GM23338 (cell line): ENCODE measurements around the gene OSBPL10. TPM values are rescaled to one million over a fixed set of nuclear protein-coding genes. Genes with fewer than 3 reads are reported as not detected.

ENCODE experiments used
- ATAC-seq: fragments of 200-7000 bp; cut with Tn5 transposase; 3 replicates; pipeline ENCODE4 v1.9.1; 2020
- DNase-seq: peaks from one replicate; pipeline ENCODE4 v3.0.0-alpha.2; 2015; ENCODE audit warnings: low spot score
- H2AFZ ChIP-seq: fragments of 200-600 bp; sonication (generic); 2 replicates; pipeline ENCODE4 v1.8.0; 2016; ENCODE audit warnings: antibody characterized with exemption, mild to moderate bottlenecking, moderate library complexity
- H3F3A ChIP-seq: fragments of 200-600 bp; sonication (generic); replicated peaks from 2 replicates; pipeline ENCODE4 v1.8.0; 2017; ENCODE audit warnings: antibody characterized with exemption, mixed run types, low read depth
- H3K27ac ChIP-seq: fragments of 200-600 bp; sonication (generic); 2 replicates; pipeline ENCODE4 v1.6.1; 2016; ENCODE audit warnings: low read depth
- H3K27me3 ChIP-seq: fragments of 200-600 bp; sonication (generic); 2 replicates; pipeline ENCODE4 v1.8.0; 2016; ENCODE audit warnings: mild to moderate bottlenecking, mixed run types, moderate library complexity; ENCODE audit not compliant: insufficient read depth
- H3K36me3 ChIP-seq: fragments of 200-600 bp; sonication (generic); 2 replicates; pipeline ENCODE4 v1.8.0; 2016; ENCODE audit warnings: mild to moderate bottlenecking; ENCODE audit not compliant: insufficient read depth
- H3K4me1 ChIP-seq: fragments of 200-600 bp; sonication (generic); 2 replicates; pipeline ENCODE4 v1.8.0; 2016; ENCODE audit warnings: mild to moderate bottlenecking, moderate library complexity; ENCODE audit not compliant: insufficient read depth
- H3K4me2 ChIP-seq: fragments of 200-600 bp; sonication (generic); 2 replicates; pipeline ENCODE4 v1.7.1; 2017; ENCODE audit warnings: mixed run types
- H3K4me3 ChIP-seq: fragments of 200-600 bp; sonication (generic); 2 replicates; pipeline ENCODE4 v1.6.1; 2016; ENCODE audit warnings: mixed run types
- H3K79me2 ChIP-seq: fragments of 200-600 bp; sonication (generic); replicated peaks from 2 replicates; pipeline ENCODE4 v1.8.0; 2017; ENCODE audit warnings: mild to moderate bottlenecking; ENCODE audit not compliant: insufficient read depth
- H3K9me2 ChIP-seq: fragments of 200-600 bp; sonication (generic); 2 replicates; pipeline ENCODE4 v1.8.0; 2017; ENCODE audit not compliant: insufficient read depth
- H4K20me1 ChIP-seq: fragments of 200-600 bp; sonication (generic); replicated peaks from 2 replicates; pipeline ENCODE4 v1.8.0; 2017; ENCODE audit warnings: mild to moderate bottlenecking; ENCODE audit not compliant: insufficient read depth
- H3K27ac Mint-ChIP-seq: 2 replicates; pipeline ENCODE4 v1.8.0; 2020; ENCODE audit warnings: inconsistent platforms, mild to moderate bottlenecking, moderate library complexity, mixed read lengths
- H3K27me3 Mint-ChIP-seq: 3 replicates; pipeline ENCODE4 v1.8.0; 2022; ENCODE audit warnings: low read depth, mild to moderate bottlenecking, moderate library complexity, mixed read lengths, inconsistent platforms; ENCODE audit not compliant: insufficient read depth, poor library complexity
- H3K36me3 Mint-ChIP-seq: 3 replicates; pipeline ENCODE4 v1.8.0; 2021; ENCODE audit warnings: low read depth, mild to moderate bottlenecking, inconsistent platforms, moderate library complexity, mixed read lengths
- H3K4me1 Mint-ChIP-seq: 3 replicates; pipeline ENCODE4 v1.8.0; 2020; ENCODE audit warnings: mild to moderate bottlenecking, inconsistent platforms, mixed read lengths
- H3K4me3 Mint-ChIP-seq: 3 replicates; pipeline ENCODE4 v1.8.0; 2021; ENCODE audit warnings: moderate library complexity, mild to moderate bottlenecking, inconsistent platforms, mixed read lengths
- H3K9me3 Mint-ChIP-seq: 3 replicates; pipeline ENCODE4 v1.8.0; 2020; ENCODE audit warnings: moderate library complexity, mild to moderate bottlenecking, inconsistent platforms, mixed read lengths
- ETS1 ChIP-seq: IDR thresholded peaks from 2 replicates; pipeline ENCODE4 v1.6.1; 2016; ENCODE audit warnings: antibody characterized with exemption
- EZH2 ChIP-seq: fragments of 200-600 bp; sonication (generic); IDR thresholded peaks from one replicate; pipeline ENCODE4 v1.8.0; 2017; ENCODE audit warnings: antibody characterized with exemption, mild to moderate bottlenecking, low read depth; ENCODE audit not compliant: unreplicated experiment
- EZH2phosphoT487 ChIP-seq: fragments of 200-600 bp; sonication (generic); IDR thresholded peaks from one replicate; pipeline ENCODE4 v1.8.1; 2018; ENCODE audit warnings: antibody characterized with exemption; ENCODE audit not compliant: unreplicated experiment
- JUNB ChIP-seq: IDR thresholded peaks from one replicate; pipeline ENCODE4 v1.6.1; 2016; ENCODE audit warnings: antibody characterized with exemption; ENCODE audit not compliant: unreplicated experiment
- REST ChIP-seq: IDR thresholded peaks from one replicate; pipeline ENCODE4 v1.6.1; 2018; ENCODE audit warnings: antibody characterized with exemption; ENCODE audit not compliant: unreplicated experiment
- STAT1 ChIP-seq: IDR thresholded peaks from one replicate; pipeline ENCODE4 v1.6.1; 2016; ENCODE audit warnings: antibody characterized with exemption; ENCODE audit not compliant: unreplicated experiment
- ZNF114 ChIP-seq: fragments of 250-450 bp; sonication (Bioruptor Pico); IDR thresholded peaks from 2 replicates; pipeline ENCODE4 v1.5.0; 2020; ENCODE audit warnings: mild to moderate bottlenecking, moderate library complexity
- ZNF331 ChIP-seq: fragments of 250-450 bp; sonication (Bioruptor Pico); IDR thresholded peaks from 2 replicates; pipeline ENCODE4 v1.5.0; 2020; ENCODE audit warnings: low read depth, mild to moderate bottlenecking, moderate library complexity
- ZNF462 ChIP-seq: fragments of 250-450 bp; sonication (Bioruptor Pico); IDR thresholded peaks from 2 replicates; pipeline ENCODE4 v1.5.0; 2020; ENCODE audit warnings: mild to moderate bottlenecking, moderate library complexity
- polyA plus RNA-seq: library from polyadenylated mRNA; unstranded; fragments of >200 nt; fragmentation: Nextera tagmentation; extraction: Ambion mirVana; gene quantifications from 2 replicates; pipeline ENCODE4 v1.2.1, GENCODE V29; 2016
- total RNA-seq: library from RNA; depleted of rRNA; stranded (reverse); fragments of >200 nt; shearing (Covaris generic); gene quantifications from 2 replicates; pipeline ENCODE4 v1.2.3, GENCODE V29; 2014

Gene OSBPL10
- total and polyA plus RNA-seq, 2 experiments from 2014 or later, result 23.8 to 149 TPM

- no peak for ATAC-seq
- H3K4me3 ChIP-seq, result no peak overlapping the region
- no peak overlapping the region for H3K4me3 Mint-ChIP-seq
These were observed 157.9 kb downstream of the OSBPL10 start for GRCh38 chr3:31823184-31823583.

More at GRCh38 chr3:31823184-31823583, 157.9 kb downstream of the OSBPL10 start:
- Histone ChIP-seq H4K20me1 (peaks cover 15% of the 10 kb centered on the region), H3K4me1 (peaks cover 11% of the 10 kb centered on the region), H3K27me3 (no peaks in the 10 kb centered on the region), H3K4me2 (no peak overlapping the region), H3K36me3 (no peaks in the 10 kb centered on the region; the same call in 1 of the 2 replicates), H3K79me2 (peaks cover 83% of the 10 kb centered on the region), H2AFZ (no peak overlapping the region), H3K9me2 (peaks cover 3% of the 10 kb centered on the region), H3F3A (no peaks in the 10 kb centered on the region), H3K27ac (no peak overlapping the region)
- no peak for DNase-seq
- TF ChIP-seq ZNF114 (CRISPR knock-in tag), result no peak
- TF ChIP-seq STAT1, result no peak
- TF ChIP-seq EZH2phosphoT487, result no peak
- TF ChIP-seq EZH2, result no peak
- TF ChIP-seq REST, result no peak
- TF ChIP-seq JUNB, result no peak
- TF ChIP-seq ZNF331 (CRISPR knock-in tag), result no peak
- no peak for TF ChIP-seq ETS1
- TF ChIP-seq ZNF462 (CRISPR knock-in tag), result no peak
- H3K27me3 Mint-ChIP-seq, result no peaks in the 10 kb centered on the region
- peaks cover 14% of the 10 kb centered on the region for H3K4me1 Mint-ChIP-seq
- no peak overlapping the region for H3K27ac Mint-ChIP-seq
- no peaks in the 10 kb centered on the region for H3K9me3 Mint-ChIP-seq
- peaks cover 31% of the 10 kb centered on the region for H3K36me3 Mint-ChIP-seq
